Upper lobe of right lung (tissue), 1 donor: Measurements from ENCODE around the gene KRT6B. TPM values are rescaled to one million over a fixed set of nuclear protein-coding genes. Genes with fewer than 3 reads are reported as not detected.

Experiments
- ATAC-seq: fragments of 200-7000 bp; cut with Tn5 transposase; one replicate; pipeline ENCODE4 v1.9.1; 2020; ENCODE audit warnings: mild to moderate bottlenecking, moderate library complexity
- DNase-seq: peaks from one replicate; pipeline ENCODE4 v3.0.0-alpha.2; 2020
- H3K27ac ChIP-seq: fragments of 200-600 bp; one replicate; pipeline ENCODE4 v1.8.0; 2022
- H3K27me3 ChIP-seq: fragments of 200-600 bp; one replicate; pipeline ENCODE4 v1.8.0; 2022; ENCODE audit warnings: mild to moderate bottlenecking
- H3K36me3 ChIP-seq: fragments of 200-600 bp; one replicate; pipeline ENCODE4 v1.8.0; 2022
- H3K4me1 ChIP-seq: fragments of 200-600 bp; one replicate; pipeline ENCODE4 v1.8.0; 2022
- H3K4me3 ChIP-seq: fragments of 200-600 bp; one replicate; pipeline ENCODE4 v1.8.0; 2022; ENCODE audit warnings: mild to moderate bottlenecking
- H3K9me3 ChIP-seq: fragments of 200-600 bp; one replicate; pipeline ENCODE4 v1.8.0; 2022
- intact Hi-C: fragments of 100-400 bp; cut with DNase I; formaldehyde crosslinking; loops from one replicate; pipeline ENCODE4 v1.11.0; 2022
- total RNA-seq: library from RNA; stranded (reverse); fragmentation: NEBNext Ultra II Directional; extraction: Animal tissue kit (Norgen Biotek cat#: 25700); gene quantifications from one replicate; pipeline ENCODE4 v1.2.1, GENCODE V29; 2021
- TF ChIP-seq, protein P1 (sequence below): fragments of 200-600 bp; IDR thresholded peaks from one replicate; pipeline ENCODE4 v1.8.0; 2022; ENCODE audit warnings: antibody characterized with exemption
- donor health status: DM: no; HTN: yes; CAD: no; lungs with severe emphysema.

The KRT6B gene
- total RNA-seq, 1 donor from 2014 or later: not detected

DNA sequence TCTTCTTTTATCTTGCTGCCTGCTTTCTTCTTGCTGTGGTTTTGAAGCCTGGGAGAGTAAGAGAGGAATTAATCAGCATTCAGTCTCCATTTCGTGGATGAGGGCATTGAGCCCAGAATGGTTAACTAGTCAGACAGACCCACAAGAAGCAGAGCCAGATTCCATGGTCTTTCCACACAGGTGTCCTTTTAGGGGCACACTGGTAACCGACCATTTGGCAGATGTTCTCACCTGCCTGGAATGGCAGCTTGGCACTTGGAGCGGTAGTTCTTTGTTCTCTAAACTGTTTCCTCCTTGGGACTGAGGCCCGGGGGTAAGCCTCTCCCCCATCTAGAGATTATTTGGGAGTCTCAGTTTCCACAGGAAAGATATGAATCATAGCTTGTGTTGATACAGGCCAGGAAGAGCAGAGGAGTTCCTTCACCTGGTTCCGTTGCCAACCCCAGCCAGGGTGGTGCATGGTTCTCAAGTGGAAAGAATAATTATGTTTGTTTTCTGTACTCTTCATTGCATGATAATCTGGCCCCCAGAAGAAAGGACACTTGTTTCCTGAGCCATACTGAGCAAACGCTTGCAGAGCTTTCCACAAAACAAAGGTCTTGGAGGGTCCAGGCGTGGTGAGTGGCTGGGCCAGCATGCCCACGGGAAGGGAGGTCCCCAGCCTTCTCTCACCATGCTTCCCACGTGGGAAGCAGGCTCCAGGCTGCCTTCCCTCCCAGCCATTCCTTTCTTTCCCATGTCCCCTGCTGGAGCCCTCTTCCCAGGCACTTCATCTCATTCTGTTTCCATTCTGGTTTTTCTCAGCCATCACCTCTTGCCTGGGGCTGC, 15.7 kb downstream of the KRT6B start:
- DNase-seq (no peak), ATAC-seq (no peak)
- Histone ChIP-seq H3K9me3 (no peaks in the 10 kb centered on the region), H3K4me1 (no peaks in the 10 kb centered on the region), H3K27me3 (peaks cover 27% of the 10 kb centered on the region), H3K4me3 (no peak overlapping the region), H3K36me3 (no peaks in the 10 kb centered on the region), H3K27ac (no peak overlapping the region)
- TF ChIP-seq, protein P1, sequence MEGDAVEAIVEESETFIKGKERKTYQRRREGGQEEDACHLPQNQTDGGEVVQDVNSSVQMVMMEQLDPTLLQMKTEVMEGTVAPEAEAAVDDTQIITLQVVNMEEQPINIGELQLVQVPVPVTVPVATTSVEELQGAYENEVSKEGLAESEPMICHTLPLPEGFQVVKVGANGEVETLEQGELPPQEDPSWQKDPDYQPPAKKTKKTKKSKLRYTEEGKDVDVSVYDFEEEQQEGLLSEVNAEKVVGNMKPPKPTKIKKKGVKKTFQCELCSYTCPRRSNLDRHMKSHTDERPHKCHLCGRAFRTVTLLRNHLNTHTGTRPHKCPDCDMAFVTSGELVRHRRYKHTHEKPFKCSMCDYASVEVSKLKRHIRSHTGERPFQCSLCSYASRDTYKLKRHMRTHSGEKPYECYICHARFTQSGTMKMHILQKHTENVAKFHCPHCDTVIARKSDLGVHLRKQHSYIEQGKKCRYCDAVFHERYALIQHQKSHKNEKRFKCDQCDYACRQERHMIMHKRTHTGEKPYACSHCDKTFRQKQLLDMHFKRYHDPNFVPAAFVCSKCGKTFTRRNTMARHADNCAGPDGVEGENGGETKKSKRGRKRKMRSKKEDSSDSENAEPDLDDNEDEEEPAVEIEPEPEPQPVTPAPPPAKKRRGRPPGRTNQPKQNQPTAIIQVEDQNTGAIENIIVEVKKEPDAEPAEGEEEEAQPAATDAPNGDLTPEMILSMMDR: no peak
- intact Hi-C loops: no loop called here

DNA sequence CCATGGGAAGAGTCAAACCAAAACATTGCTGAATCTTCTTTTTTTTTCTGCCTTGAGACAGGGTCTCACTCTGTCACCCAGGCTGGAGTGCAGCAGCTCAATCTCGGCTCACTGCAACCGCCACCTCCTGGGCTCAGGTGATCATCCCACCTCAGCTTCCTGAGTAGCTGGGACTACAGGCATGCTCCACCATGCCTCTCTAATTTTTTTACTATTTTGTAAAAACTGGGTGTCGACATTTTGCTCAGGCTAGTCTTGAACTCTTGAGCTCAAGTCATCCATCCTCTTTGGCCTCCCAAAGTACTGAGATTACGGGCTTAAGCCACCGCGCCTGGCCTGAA, 16.3 kb downstream of the KRT6B start:
- Histone ChIP-seq H3K4me3 (no peak overlapping the region), H3K27ac (no peak overlapping the region), H3K4me1 (no peaks in the 10 kb centered on the region), H3K9me3 (no peaks in the 10 kb centered on the region), H3K27me3 (peaks cover 22% of the 10 kb centered on the region), H3K36me3 (no peaks in the 10 kb centered on the region)
- no peak for DNase-seq
- TF ChIP-seq, protein P1: no peak
- no peak for ATAC-seq
- intact Hi-C loops: no loop called here

DNA sequence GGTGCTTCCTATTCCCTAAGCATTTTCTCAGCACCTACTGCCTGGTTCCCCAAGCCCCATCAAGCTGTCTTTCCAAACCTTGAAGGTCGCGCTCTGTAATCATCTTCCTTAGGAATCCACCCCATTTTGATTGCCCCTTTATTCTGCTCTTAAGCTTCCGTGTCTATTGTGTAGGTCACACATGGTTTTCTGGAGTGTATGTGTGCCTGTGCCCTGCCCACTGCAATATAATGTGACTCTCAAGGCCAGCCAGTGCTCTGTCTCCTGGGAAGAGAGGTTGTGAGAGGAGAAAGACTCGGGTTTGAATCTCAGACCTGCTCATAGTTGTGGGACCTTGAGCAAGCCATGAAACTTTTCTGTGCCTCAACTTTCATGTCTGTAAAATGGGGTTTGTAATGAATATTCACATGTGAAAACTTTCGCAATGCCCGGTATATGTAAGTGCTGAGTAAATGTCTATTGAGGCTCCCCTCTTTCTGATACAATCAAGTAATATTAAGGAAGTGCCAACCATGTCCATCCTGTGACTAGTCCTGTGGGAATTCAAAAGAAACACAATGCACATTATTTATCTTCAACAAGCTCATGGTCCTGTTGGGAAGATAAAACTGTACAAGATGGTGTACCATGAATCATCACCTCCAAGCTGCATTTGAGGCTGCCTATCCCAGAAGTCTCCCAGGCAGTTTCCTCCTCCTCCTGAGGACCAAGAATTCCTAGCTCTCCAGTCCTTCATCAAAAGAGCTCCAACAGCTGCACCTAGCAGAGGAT, 17.0 kb downstream of the KRT6B start:
- Histone ChIP-seq H3K9me3 (no peaks in the 10 kb centered on the region), H3K27me3 (peaks cover 19% of the 10 kb centered on the region), H3K27ac (no peak overlapping the region), H3K4me1 (no peaks in the 10 kb centered on the region), H3K36me3 (no peaks in the 10 kb centered on the region), H3K4me3 (no peak overlapping the region)
- TF ChIP-seq, protein P1: no peak
- ATAC-seq (no peak), DNase-seq (no peak)
- intact Hi-C loops: no loop called here

DNA sequence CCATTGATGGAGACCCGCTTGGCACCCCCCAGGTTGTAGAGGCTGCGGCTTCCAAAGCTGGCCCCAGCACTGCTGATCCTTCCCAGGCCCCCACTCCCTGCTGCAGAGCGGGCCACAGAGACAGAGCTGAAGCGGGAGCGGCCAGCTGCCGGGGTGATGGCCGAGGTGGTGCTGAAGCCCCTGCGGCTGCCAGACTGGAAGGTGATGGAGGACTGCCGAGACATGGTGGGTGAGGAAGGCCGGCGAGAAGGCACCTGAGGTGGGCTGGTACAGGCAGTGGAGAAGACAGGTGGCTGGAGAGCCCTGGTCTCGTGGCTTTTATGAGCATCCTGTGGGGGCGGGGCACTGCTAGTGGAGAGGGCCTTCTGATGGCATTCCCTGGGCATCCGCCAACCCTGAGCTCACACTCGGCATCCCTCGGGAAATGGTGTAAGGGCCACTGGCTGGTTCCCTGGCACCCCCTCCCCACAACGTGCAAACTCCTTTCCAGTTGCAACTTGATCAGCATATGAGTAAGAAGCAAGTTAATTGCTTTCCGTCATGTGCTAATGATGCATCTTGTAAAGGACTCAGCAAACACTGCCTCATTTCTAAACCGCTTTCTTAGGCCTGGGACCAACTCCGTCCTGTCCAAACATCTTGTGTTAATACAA, 17.7 kb downstream of the KRT6B start, which contains the start of gene KRT75:
Gene KRT75 (minus strand): TSS at position 291 of the 653 bp plus-strand sequence. CDS start 67 bp downstream, at position 224.
- TF ChIP-seq, protein P1: no peak
- Histone ChIP-seq H3K27ac (no peak within 1 kb of the TSS), H3K4me1 (no peaks in the 10 kb centered on the region), H3K27me3 (peaks cover 19% of the 10 kb centered on the region), H3K36me3 (no peaks in the 10 kb centered on the region), H3K9me3 (no peaks in the 10 kb centered on the region), H3K4me3 (no peak within 1 kb of the TSS)
- ATAC-seq: no peak
- intact Hi-C loops: no loop called here
- no peak for DNase-seq

DNA sequence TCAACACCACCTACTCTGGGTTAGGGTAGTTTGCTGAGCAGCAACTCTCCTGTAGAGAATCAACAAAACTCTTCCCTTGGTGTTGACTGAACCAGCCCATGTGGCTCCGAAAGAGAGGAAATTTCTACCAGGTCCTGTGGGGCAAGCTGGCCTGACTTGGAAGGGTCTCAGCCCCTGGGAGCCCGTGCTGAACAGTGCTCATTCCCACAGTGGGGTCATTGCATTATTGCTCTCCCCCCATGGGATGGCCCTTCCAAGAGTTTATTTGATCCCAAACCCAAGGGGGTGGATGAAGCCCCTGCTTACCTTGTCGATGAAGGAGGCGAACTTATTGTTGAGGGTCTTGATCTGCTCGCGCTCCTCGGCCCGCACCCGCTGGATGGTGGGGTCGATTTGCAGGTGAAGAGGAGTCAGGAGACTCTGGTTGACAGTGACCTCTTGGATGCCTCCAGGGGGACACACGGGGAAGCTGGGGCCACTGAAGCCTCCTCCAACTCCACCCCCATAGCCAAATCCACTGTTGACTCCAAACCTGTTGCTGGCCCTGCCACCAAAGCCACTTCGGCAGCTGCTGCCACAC, 18.4 kb downstream of the KRT6B start:
- DNase-seq: no peak
- TF ChIP-seq, protein P1: no peak
- no peak overlapping the region for H3K4me3 ChIP-seq
- intact Hi-C loops: no loop called here
- no peaks in the 10 kb centered on the region for H3K36me3 ChIP-seq
- no peak overlapping the region for H3K27ac ChIP-seq
- ATAC-seq: no peak
- no peaks in the 10 kb centered on the region for H3K4me1 ChIP-seq
- H3K27me3 ChIP-seq: peaks cover 19% of the 10 kb centered on the region
- H3K9me3 ChIP-seq: no peaks in the 10 kb centered on the region
